VCaP (cell line): ENCODE results near the gene NFXL1.

Experiments
- H3K27ac ChIP-seq: fragments of 450-650 bp; 2 replicates; pipeline ENCODE4 v1.5.1; 2017
- TF ChIP-seq, protein P1 (sequence below): fragments of 450-650 bp; conservative IDR thresholded peaks from 2 replicates; pipeline ENCODE4 v1.5.1; 2017; ENCODE audit warnings: mild to moderate bottlenecking, moderate library complexity

NFXL1 gene

DNA sequence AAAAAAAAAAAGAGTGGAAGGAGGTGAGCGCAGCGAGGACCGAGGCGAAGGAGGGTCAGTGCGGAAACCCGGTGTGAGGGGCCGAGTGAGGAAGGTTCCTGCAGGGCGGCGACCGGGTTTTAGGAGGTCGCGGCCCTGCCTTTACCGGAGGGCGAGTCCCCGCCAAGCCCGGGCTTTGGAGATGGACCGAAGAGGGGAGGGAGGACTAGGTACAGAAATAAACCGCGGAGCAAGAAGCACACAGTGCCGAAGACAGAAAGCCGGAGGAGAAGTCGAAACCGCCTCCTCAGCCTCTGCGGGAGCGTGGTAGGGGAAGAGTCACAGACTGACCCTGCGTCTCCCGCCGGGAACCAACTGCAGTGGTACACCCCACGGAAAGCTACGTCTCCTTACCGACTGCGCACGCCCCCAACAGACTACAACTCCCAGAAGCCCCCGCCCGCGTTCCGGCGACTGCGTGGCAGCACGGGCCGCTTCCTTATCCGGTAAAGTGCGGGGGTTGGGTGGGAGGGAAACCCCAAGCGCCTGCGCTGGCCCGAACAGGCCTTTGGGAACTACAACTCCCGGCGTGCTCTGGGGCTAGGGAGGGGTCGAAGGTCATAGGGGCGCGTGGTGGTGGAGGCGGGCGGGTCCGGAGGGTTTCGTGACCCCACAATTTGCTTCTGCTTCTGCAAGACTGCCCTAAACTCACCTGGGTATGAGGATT, at the start of gene NFXL1:
Gene NFXL1 (minus strand): TSS at position 364 of the 706 bp plus-strand sequence. CDS start 380 bp downstream, outside the sequence.
- H3K27ac ChIP-seq: peak within 1 kb of the TSS; percentile 95
- TF ChIP-seq, protein P1, sequence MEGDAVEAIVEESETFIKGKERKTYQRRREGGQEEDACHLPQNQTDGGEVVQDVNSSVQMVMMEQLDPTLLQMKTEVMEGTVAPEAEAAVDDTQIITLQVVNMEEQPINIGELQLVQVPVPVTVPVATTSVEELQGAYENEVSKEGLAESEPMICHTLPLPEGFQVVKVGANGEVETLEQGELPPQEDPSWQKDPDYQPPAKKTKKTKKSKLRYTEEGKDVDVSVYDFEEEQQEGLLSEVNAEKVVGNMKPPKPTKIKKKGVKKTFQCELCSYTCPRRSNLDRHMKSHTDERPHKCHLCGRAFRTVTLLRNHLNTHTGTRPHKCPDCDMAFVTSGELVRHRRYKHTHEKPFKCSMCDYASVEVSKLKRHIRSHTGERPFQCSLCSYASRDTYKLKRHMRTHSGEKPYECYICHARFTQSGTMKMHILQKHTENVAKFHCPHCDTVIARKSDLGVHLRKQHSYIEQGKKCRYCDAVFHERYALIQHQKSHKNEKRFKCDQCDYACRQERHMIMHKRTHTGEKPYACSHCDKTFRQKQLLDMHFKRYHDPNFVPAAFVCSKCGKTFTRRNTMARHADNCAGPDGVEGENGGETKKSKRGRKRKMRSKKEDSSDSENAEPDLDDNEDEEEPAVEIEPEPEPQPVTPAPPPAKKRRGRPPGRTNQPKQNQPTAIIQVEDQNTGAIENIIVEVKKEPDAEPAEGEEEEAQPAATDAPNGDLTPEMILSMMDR: no peak; the same call in 1 of the 2 replicates

DNA sequence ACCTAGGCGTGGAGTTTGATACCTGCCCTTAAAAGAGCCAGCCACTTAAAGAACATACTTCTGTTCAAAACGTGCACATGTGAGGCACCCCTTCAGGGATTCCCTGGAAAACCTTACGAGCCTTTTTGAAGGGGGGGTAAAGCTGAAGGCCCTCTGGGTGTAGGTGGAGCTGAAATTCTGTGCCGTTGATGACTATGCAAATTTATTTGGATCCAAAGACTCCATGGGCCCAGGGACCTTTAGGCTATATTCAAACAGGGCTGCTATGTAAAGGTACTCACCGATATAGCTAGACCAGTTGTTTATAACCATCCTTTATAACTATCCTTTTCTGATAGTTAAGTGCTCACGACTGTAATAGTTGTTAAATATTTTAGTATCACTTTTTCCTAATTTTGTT, 40.3 kb upstream of the NFXL1 start:
- TF ChIP-seq, protein P1: no peak
- H3K27ac ChIP-seq: no peak overlapping the region

DNA sequence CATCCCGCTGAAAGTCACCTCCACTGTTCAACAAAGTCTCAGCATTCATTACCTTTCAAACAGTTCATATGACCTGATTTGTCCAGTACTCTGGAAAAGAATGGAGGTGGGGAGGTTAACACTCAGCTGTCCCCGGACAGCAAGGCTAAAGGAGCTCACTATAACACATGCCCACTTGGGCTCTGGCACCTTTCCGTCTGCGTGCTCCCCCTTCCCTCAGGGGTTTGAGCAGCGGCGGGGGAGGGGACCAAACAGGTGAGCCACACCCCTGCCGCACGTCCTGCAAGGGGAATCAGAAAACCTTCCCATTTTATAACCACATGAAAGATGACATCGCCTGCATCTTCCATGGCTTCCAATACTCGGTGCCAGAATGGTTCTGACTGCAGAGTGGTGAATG, 39.9 kb upstream of the NFXL1 start:
- no peak overlapping the region for H3K27ac ChIP-seq
- TF ChIP-seq, protein P1: no peak

DNA sequence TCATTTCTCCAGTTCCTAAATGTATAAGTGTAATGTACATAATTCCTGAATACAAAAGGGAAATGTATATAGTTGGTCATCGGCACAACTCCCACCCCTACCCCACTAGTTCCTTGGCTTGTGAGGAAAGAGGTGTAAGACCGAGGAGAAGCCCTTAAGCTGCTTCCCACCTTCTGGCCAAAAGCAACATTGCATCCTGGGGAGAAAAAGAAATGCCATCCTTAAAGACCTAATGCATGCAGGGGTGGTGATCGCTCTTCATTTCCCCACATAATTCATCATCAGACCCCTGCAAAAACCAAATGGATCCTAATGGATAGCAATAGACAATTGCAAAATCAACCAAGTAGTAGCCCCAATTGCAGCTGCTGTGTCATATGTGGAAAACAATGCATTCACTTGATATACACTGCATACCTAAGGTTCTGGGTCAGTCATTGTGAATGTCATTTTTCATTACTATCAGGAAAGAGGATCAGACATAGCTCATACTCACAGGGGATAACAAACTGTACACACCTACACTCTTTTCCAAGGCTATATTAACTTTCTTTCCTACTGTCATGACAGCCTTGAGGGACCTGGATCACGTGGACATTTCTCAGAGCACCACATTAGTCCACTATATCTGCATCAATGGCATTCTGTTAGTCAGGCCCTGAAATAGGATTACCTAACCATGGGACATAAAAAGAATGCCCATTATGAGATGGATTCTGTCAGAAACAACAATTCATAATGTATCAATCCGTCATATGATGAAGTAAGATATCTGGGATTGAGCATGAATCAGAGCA, 31.7 kb upstream of the NFXL1 start:
- TF ChIP-seq, protein P1: 0 out of 2 replicates have a peak, but pooled peaks have one; percentile 17
- H3K27ac ChIP-seq: no peak overlapping the region

DNA sequence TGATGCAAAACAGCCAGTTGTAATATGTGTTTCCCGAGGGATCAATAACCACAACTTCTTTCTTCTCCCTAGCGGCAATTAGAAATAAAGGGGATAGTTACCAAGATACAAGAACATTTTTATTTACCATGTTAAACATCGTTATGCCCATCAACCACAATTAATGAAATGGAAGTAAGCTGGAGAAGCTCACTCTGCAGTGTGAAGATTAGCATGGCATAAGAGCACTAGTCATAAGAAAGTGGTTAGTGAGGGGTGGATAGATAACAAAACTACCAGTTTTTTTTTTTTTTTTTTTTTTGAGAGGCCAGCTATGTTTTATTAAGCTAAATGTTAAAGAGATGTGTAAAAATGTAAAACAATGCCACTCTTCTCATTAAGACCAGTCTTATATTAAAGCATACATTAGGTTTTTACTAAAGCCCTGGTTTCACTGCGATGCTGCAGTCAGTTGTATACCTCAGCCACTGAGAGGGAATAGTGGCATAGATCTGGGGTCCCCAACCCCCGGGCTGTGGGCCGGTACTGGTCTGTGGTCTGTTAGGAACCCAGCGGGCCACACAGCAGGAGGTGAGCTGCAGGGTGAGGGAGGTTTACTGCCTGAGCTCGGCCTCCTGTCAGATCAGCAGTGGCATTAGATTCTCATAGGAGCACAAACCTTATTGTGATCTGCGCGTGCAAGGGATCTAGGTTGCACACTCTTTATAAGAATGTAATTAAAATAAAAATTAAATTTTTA, 27.9 kb upstream of the NFXL1 start:
- no peak overlapping the region for H3K27ac ChIP-seq
- TF ChIP-seq, protein P1: no peak

DNA sequence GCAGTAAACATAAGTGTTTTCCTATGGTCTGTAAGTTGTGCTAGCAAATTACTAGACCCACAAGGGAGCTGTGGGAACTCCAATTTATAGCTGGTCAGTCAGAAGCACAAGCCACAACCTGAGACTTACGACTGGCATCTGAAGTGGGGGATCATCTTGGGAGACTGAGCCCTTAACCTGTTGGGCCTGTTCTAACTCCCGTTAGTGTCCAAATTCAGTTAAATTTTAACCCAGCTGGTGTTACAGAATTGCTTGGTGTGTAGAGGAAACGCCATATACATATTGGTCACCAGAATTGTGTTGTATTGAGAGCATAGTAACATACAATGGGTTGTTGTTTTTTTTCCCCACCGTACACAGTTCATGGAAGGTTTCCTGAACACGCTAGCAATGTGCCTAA, 25.1 kb upstream of the NFXL1 start:
- peak overlapping the region; percentile 25; the same call in 1 of the 2 replicates for H3K27ac ChIP-seq
- TF ChIP-seq, protein P1: no peak

DNA sequence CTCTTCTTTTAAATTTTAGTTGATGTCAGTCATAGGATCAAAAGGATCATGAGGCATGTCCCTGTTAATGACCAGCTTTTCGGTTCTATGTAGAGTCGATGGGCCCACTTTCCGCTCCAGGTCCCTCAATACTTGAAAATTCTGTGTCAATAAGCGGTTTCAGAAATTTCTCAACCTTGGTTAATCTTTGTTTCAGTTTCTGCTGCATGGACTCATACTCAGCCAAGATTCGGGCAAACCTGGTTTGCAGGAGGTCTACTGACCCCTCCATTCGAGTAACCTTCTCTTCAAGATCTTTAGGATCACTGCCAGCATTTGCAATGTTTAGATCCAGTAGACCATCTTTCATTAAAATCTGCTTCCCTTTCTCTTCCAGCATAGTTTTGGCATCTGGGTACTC, 22.0 kb upstream of the NFXL1 start:
- no peak overlapping the region for H3K27ac ChIP-seq
- TF ChIP-seq, protein P1: no peak
